K562 treated with DMSO at 1 percent for 24 hours (cell line): ENCODE measurements around the gene COX7B. TPM values are rescaled to one million over a fixed set of nuclear protein-coding genes. Genes with fewer than 3 reads are reported as not detected.

ENCODE experiments used
- total RNA-seq: library from RNA; unstranded; fragments of 300-600 nt; gene quantifications from 2 replicates; pipeline ENCODE4 v1.2.3, GENCODE V29; 2022; ENCODE audit warnings: low read depth; ENCODE audit not compliant: insufficient read depth

The COX7B gene
- 455 and 471 TPM in 2 replicates for total RNA-seq

GRCh38 chrX:77899081-77899828, at the start of gene COX7B:
COX7B (plus strand) TSS chrX:77899468; CDS start chrX:77899554, 86 bp downstream.

GRCh38 chrX:77894921-77895886, 4.1 kb upstream of the COX7B start, which contains the start of gene MAGT1:
MAGT1 (minus strand) TSS chrX:77895435; CDS start chrX:77895410, 25 bp downstream.

GRCh38 chrX:77910108-77910840, 11.0 kb downstream of the COX7B start, which contains the start of gene ATP7A:
ATP7A (plus strand) TSS chrX:77910693; CDS start chrX:77971642, 60,949 bp downstream.

Other genes starting within 250 kb of the COX7B start
- 7.9 and 8.5 TPM in 2 replicates for gene ATRX, start 113.3 kb upstream of the COX7B start, total RNA-seq
- 20.4 and 20.8 TPM in 2 replicates for gene MAGT1, start 4.0 kb upstream of the COX7B start, total RNA-seq
- gene ATP7A, start 11.2 kb downstream of the COX7B start, total RNA-seq: 3.2 and 3.8 TPM in 2 replicates
- not detected in 2 replicates for gene PGAM4, start 70.2 kb downstream of the COX7B start, total RNA-seq
- 119 and 134 TPM in 2 replicates for gene PGK1, start 204.8 kb downstream of the COX7B start, total RNA-seq
- 10.0 and 10.7 TPM in 2 replicates for gene TAF9B, start 240.2 kb downstream of the COX7B start, total RNA-seq